Activated CD4-positive, alpha-beta T cell treated with anti-CD3 and anti-CD28 coated beads for 36 hours (primary cell): ENCODE measurements around the gene MYCBP. TPM values are rescaled to one million over a fixed set of nuclear protein-coding genes. Genes with fewer than 3 reads are reported as not detected.
"Not testable (repeated sequence)": the region's sequence is repeated elsewhere in the genome, so short reads cannot be mapped to it uniquely, and the experiment has no call there.

ENCODE experiments used
- ATAC-seq: fragments of 200-7000 bp; cut with Tn5 transposase; one replicate; pipeline ENCODE4 v1.10.0; 2021; ENCODE audit warnings: mild to moderate bottlenecking, moderate library complexity
- CTCF ChIA-PET: fragments of 350-600 bp; sonication (Branson Sonifier 250); formaldehyde crosslinking; loops from one replicate; lab custom pipeline; 2021; ENCODE audit warnings: antibody characterized with exemption; lab: Charles Lee
- POLR2A ChIA-PET: fragments of 350-600 bp; sonication (Branson Sonifier 250); formaldehyde crosslinking; loops from one replicate; lab custom pipeline; 2021; ENCODE audit warnings: antibody characterized with exemption, inconsistent platforms; lab: Charles Lee
- DNase-seq: peaks from one replicate; pipeline ENCODE4 v3.0.0-alpha.2; 2020
- H3K27ac Mint-ChIP-seq: one replicate; pipeline ENCODE4 v1.8.0; 2021; ENCODE audit warnings: mixed read lengths
- H3K27me3 Mint-ChIP-seq: one replicate; pipeline ENCODE4 v1.8.0; 2021; ENCODE audit warnings: mixed read lengths
- H3K36me3 Mint-ChIP-seq: one replicate; pipeline ENCODE4 v1.8.0; 2021; ENCODE audit warnings: low read depth, mixed read lengths
- H3K4me1 Mint-ChIP-seq: one replicate; pipeline ENCODE4 v1.8.0; 2021; ENCODE audit warnings: mixed read lengths
- H3K4me3 Mint-ChIP-seq: one replicate; pipeline ENCODE4 v1.8.0; 2021; ENCODE audit warnings: mild to moderate bottlenecking, moderate library complexity, mixed read lengths
- H3K9me3 Mint-ChIP-seq: one replicate; pipeline ENCODE4 v1.8.0; 2021; ENCODE audit warnings: low read depth, mixed read lengths
- intact Hi-C, 2 experiments: fragments of 100-400 bp; cut with DNase I in 1 of 2; cut with micrococcal nuclease in 1 of 2; formaldehyde crosslinking; loops; one replicate each; pipeline versions ENCODE4 v1.14.2 to v1.15.1; 2022 to 2024; cut with DNase I, micrococcal nuclease
- total RNA-seq, 2 experiments: library from RNA; stranded (reverse); gene quantifications; one replicate each; pipeline ENCODE4 v1.2.3, GENCODE V29; 2021

MYCBP gene
- total RNA-seq, 2 experiments from 2014 or later = 44.4 to 46.8 TPM

DNA sequence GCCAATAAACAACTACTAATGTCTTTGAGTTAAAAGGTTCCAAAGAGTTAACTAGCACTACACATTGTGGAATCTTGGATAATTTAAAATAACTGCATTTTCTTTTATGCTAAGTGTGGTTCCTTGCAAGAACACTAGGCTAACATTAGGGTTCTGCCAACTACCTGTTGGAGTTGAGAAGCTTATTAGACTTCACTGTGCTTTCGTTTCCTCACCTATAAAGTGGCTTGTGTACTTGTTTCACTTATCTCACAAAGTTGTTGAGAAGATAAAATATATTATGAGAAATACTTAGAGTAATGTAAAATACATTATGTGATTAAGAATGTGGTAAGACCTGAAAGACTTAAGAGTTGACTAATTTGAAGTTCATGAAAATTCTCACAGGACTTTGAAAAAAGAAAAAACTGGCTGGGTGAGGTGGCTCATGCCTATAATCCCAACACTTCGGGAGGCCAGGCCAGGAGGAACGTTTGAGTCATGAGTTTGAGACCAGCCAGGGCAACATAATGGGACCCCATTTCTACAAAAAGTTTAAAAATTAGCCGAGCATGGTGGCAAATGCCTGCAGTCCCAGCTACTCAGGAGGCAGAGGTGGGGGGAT lies 7.9 kb downstream of the MYCBP start:
- CTCF ChIA-PET = no interaction called here
- Mint-ChIP-seq H3K4me3 (no peak overlapping the region), H3K36me3 (peaks cover 16% of the 10 kb centered on the region), H3K27me3 (no peaks in the 10 kb centered on the region), H3K9me3 (no peaks in the 10 kb centered on the region), H3K27ac (peak overlapping the region; percentile 42), H3K4me1 (peaks cover 38% of the 10 kb centered on the region)
- ATAC-seq (peak; percentile 26), DNase-seq (no peak)
- POLR2A ChIA-PET = no interaction called here
- intact Hi-C loops = no loop called here

- intact Hi-C loops = no loop called here
- Mint-ChIP-seq H3K4me3 (peak overlapping the region; percentile 98), H3K27ac (peak overlapping the region; percentile 90), H3K4me1 (peaks cover 58% of the 10 kb centered on the region), H3K27me3 (no peaks in the 10 kb centered on the region), H3K9me3 (no peaks in the 10 kb centered on the region), H3K36me3 (peaks cover 24% of the 10 kb centered on the region)
- POLR2A ChIA-PET = no interaction called here
- no peak for DNase-seq
- CTCF ChIA-PET = interaction anchor here (2.1 kb wide), 1 partner anchor 12 kb away, joined by 6 read pairs; the partner anchor contains the start of gene MYCBP
- ATAC-seq = no peak
These were observed 12.7 kb downstream of the MYCBP start for GRCh38 chr1:38860454-38860795.

DNA sequence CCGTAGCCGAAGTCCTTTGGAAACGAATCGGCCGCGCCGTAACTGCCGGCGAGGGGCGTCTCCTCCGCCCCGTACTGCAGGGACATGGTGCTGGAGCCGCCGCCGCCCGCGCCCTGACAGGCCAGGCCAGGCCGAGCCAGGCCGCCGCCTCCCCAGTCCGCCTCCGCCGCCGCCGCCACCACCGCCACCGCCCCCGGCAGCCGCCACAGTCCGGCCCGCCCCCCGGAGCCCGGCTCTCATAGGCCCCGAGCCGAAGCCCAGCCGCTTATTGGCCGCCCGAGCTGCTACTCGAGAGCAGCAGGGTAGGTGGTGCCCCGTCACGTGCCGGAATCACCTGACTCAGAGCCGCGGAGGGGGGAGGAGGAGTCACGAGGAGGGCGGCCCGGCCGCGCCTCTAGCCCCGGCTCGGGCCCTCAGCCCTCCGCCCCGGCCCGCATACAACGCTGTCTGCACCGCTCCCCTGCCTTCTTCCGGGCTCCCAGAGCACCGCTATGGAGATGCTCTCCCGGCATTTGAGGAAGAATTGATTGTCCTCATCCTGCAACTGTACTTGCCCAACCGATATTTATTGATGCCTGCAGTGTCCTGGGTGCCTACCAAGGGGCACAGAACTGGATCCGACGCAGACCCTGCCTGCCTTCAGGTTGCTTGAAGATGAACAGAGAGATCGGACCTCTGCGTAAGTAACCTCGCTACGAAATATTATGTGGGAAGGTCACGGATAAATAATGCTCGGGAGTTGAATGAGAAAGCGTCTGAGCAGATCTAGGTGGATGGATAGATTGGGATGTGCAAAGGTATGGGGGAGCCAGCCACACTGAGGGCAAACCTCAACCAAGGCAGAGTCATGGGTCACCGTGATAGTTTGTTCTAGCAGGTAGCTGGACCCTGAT lies 13.3 kb downstream of the MYCBP start, which contains the start of gene RRAGC:
Gene RRAGC, minus strand, starts transcription at position 212 of the 893 bp plus-strand sequence. Its CDS starts 126 bp downstream, at position 86.
- Mint-ChIP-seq H3K27ac (peak within 1 kb of the TSS; percentile 91), H3K4me3 (peak within 1 kb of the TSS; percentile 98), H3K36me3 (peaks cover 27% of the 10 kb centered on the region), H3K4me1 (peaks cover 58% of the 10 kb centered on the region), H3K9me3 (no peaks in the 10 kb centered on the region), H3K27me3 (no peaks in the 10 kb centered on the region)
- ATAC-seq (peak; percentile 98), DNase-seq (peak; percentile 99)
- ChIA-PET POLR2A (interaction anchor here (0.6 to 1.0 kb wide), 3 partner anchors 13 to 832 kb away, joined by 3 to 5 read pairs (median 4); partner anchors contain the start of gene MYCBP), CTCF (interaction anchor here (0.6 to 2.1 kb wide), 3 partner anchors 11 to 279 kb away, joined by 3 to 6 read pairs (median 3); partner anchors contain the start of gene MYCBP)
- intact Hi-C loops = loop anchor here (1.0 to 10.0 kb wide), 13 partner anchors 13 to 1165 kb away; partner anchors contain the start of genes AKIRIN1 (in 2 of the 2), MYCBP (in 2 of the 2), CDCA8 (in 1 of the 2) and NDUFS5 (in 1 of the 2)

- peak overlapping the region; percentile 91 for H3K27ac Mint-ChIP-seq
- intact Hi-C loops = loop anchor here (1.0 to 10.0 kb wide), 13 partner anchors 14 to 1164 kb away; partner anchors contain the start of genes AKIRIN1 (in 2 of the 2), MYCBP (in 2 of the 2), CDCA8 (in 1 of the 2) and NDUFS5 (in 1 of the 2)
- H3K36me3 Mint-ChIP-seq = peaks cover 26% of the 10 kb centered on the region
- peaks cover 60% of the 10 kb centered on the region for H3K4me1 Mint-ChIP-seq
- peak; percentile 72 for DNase-seq
- H3K9me3 Mint-ChIP-seq = no peaks in the 10 kb centered on the region
- peak; percentile 40 for ATAC-seq
- ChIA-PET POLR2A (interaction anchor here (0.6 to 1.0 kb wide), 3 partner anchors 14 to 831 kb away, joined by 3 to 5 read pairs (median 4); partner anchors contain the start of gene MYCBP), CTCF (interaction anchor here (0.6 to 2.1 kb wide), 3 partner anchors 10 to 278 kb away, joined by 3 to 6 read pairs (median 3); partner anchors contain the start of gene MYCBP)
- H3K27me3 Mint-ChIP-seq = no peaks in the 10 kb centered on the region
- H3K4me3 Mint-ChIP-seq = peak overlapping the region; percentile 98
These were observed 14.2 kb downstream of the MYCBP start for GRCh38 chr1:38858833-38859560.

DNA sequence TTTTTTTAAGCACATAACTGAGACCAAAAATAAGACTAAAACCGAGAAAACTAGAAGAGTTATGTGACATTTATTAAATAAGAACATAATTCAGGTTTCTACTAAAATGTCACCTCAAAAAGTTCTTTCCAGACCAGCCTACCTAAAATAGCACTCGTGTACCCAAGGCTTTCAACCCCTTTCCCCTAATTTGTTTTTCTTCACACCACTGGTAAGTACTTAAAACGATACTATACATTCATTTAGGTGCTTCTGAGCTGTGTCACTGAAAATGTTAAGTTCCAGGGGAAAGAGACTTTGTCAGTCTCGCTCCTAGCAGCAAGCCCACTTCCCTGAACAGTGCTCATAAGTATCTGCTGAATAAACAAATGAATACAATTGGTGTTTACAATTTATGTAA lies 20.4 kb downstream of the MYCBP start:
- CTCF ChIA-PET = interaction anchor here (1.2 kb wide), 1 partner anchor 14 kb away, joined by 5 read pairs; no protein-coding TSS in a partner anchor
- H3K4me3 Mint-ChIP-seq = peak overlapping the region; percentile 32
- H3K4me1 Mint-ChIP-seq = peaks cover 44% of the 10 kb centered on the region
- H3K36me3 Mint-ChIP-seq = peaks cover 36% of the 10 kb centered on the region
- DNase-seq = peak; percentile 44
- ATAC-seq = peak; percentile 97
- peak overlapping the region; percentile 87 for H3K27ac Mint-ChIP-seq
- no peaks in the 10 kb centered on the region for H3K27me3 Mint-ChIP-seq
- POLR2A ChIA-PET = interaction anchor here (0.6 kb wide), 1 partner anchor 9 kb away, joined by 3 read pairs; no protein-coding TSS in a partner anchor
- no peaks in the 10 kb centered on the region for H3K9me3 Mint-ChIP-seq
- intact Hi-C loops = loop anchor here (2.0 to 10.0 kb wide), 4 partner anchors 80 to 1158 kb away; partner anchors contain the start of genes CDCA8 (in 1 of the 2) and NDUFS5 (in 1 of the 2)

- ATAC-seq (no peak), DNase-seq (no peak)
- peaks cover 42% of the 10 kb centered on the region for H3K36me3 Mint-ChIP-seq
- intact Hi-C loops = no loop called here
- H3K9me3 Mint-ChIP-seq = peaks cover 2% of the 10 kb centered on the region
- CTCF ChIA-PET = interaction anchor here (2.0 to 2.1 kb wide), 2 partner anchors 10 to 13 kb away, joined by 5 to 8 read pairs; no protein-coding TSS in a partner anchor
- POLR2A ChIA-PET = no interaction called here
- H3K4me1 Mint-ChIP-seq = peaks cover 19% of the 10 kb centered on the region
- H3K4me3 Mint-ChIP-seq = no peak overlapping the region
- no peaks in the 10 kb centered on the region for H3K27me3 Mint-ChIP-seq
- H3K27ac Mint-ChIP-seq = peak overlapping the region; percentile 53
These were observed 25.1 kb downstream of the MYCBP start for GRCh38 chr1:38848071-38848470.

GRCh38 chr1:38846210-38846609 lies 26.9 kb downstream of the MYCBP start:
- intact Hi-C loops = no loop called here

GRCh38 chr1:38845088-38845487 lies 28.1 kb downstream of the MYCBP start:
- intact Hi-C loops, H3K4me3 Mint-ChIP-seq, H3K27me3 Mint-ChIP-seq, POLR2A ChIA-PET, ATAC-seq, H3K27ac Mint-ChIP-seq, H3K9me3 Mint-ChIP-seq, DNase-seq, H3K4me1 Mint-ChIP-seq: not testable (repeated sequence)
- CTCF ChIA-PET = interaction anchor here (0.8 to 2.0 kb wide), 6 partner anchors 12 to 247 kb away, joined by 3 to 7 read pairs (median 4); no protein-coding TSS in a partner anchor
- peaks cover 37% of the 10 kb centered on the region for H3K36me3 Mint-ChIP-seq

More at GRCh38 chr1:38846210-38846609, 26.9 kb downstream of the MYCBP start:
- H3K4me3 Mint-ChIP-seq = no peak overlapping the region
- POLR2A ChIA-PET = no interaction called here
- H3K27me3 Mint-ChIP-seq = no peaks in the 10 kb centered on the region
- H3K9me3 Mint-ChIP-seq = peaks cover 2% of the 10 kb centered on the region
- DNase-seq (peak; percentile 11), ATAC-seq (no peak)
- CTCF ChIA-PET = interaction anchor here (0.8 to 2.0 kb wide), 4 partner anchors 11 to 246 kb away, joined by 3 to 7 read pairs (median 6); no protein-coding TSS in a partner anchor
- peaks cover 37% of the 10 kb centered on the region for H3K36me3 Mint-ChIP-seq
- H3K27ac Mint-ChIP-seq = no peak overlapping the region
- peaks cover 7% of the 10 kb centered on the region for H3K4me1 Mint-ChIP-seq

DNA sequence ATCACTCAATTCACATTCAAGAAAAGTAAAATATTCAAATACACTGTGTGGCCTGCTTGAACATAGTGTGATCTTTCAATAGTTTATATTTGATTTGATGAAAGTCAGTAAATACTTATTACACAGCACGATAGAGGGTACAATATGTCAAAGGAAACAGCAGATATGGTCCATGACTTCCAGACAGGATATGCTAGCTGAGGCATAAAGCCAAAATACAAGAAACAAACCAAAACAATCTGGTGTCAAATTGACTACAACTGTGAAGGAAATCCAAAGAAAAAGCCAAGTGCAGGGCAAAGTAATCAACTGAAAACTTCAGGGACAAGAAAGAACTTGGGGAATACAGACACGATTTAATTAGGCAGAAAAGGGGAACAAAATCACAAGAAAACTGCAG lies 32.9 kb downstream of the MYCBP start:
- Mint-ChIP-seq H3K4me1 (peaks cover 2% of the 10 kb centered on the region), H3K36me3 (peaks cover 39% of the 10 kb centered on the region), H3K4me3 (no peak overlapping the region), H3K9me3 (peaks cover 2% of the 10 kb centered on the region), H3K27me3 (no peaks in the 10 kb centered on the region), H3K27ac (peak overlapping the region; percentile 71)
- intact Hi-C loops = no loop called here
- DNase-seq (no peak), ATAC-seq (no peak)
- CTCF ChIA-PET = no interaction called here
- POLR2A ChIA-PET = no interaction called here

- DNase-seq (no peak), ATAC-seq (no peak)
- Mint-ChIP-seq H3K36me3 (peaks cover 30% of the 10 kb centered on the region), H3K4me1 (peaks cover 2% of the 10 kb centered on the region), H3K27me3 (no peaks in the 10 kb centered on the region), H3K27ac (no peak overlapping the region), H3K9me3 (no peaks in the 10 kb centered on the region), H3K4me3 (no peak overlapping the region)
- intact Hi-C loops = loop anchor here (5.0 kb wide), 2 partner anchors 253 to 812 kb away; no protein-coding TSS in a partner anchor
- ChIA-PET CTCF (interaction anchor here (0.9 kb wide), 1 partner anchor 13 kb away, joined by 5 read pairs; no protein-coding TSS in a partner anchor), POLR2A (no interaction called here)
These were observed 33.8 kb downstream of the MYCBP start for GRCh38 chr1:38839363-38839762.
